SK-N-MC (cell line): ENCODE data around the gene PHKG2.

Experiments
- EZH2 ChIP-seq: fragments of 200-600 bp; sonication (generic); IDR thresholded peaks from one replicate; pipeline ENCODE4 v1.6.1; 2017; ENCODE audit warnings: antibody characterized with exemption
- FOXP2 ChIP-seq: optimal IDR thresholded peaks from 2 replicates; pipeline ENCODE3; 2011; ENCODE audit warnings: mild to moderate bottlenecking, moderate library complexity; ENCODE audit not compliant: insufficient read depth; ENCODE audit errors: extremely low read length, control extremely low read depth
- POLR2AphosphoS5 ChIP-seq: IDR thresholded peaks from 2 replicates; pipeline ENCODE4 v1.6.1; 2012; ENCODE audit warnings: mild to moderate bottlenecking, low read depth, low read length, borderline replicate concordance

DNA sequence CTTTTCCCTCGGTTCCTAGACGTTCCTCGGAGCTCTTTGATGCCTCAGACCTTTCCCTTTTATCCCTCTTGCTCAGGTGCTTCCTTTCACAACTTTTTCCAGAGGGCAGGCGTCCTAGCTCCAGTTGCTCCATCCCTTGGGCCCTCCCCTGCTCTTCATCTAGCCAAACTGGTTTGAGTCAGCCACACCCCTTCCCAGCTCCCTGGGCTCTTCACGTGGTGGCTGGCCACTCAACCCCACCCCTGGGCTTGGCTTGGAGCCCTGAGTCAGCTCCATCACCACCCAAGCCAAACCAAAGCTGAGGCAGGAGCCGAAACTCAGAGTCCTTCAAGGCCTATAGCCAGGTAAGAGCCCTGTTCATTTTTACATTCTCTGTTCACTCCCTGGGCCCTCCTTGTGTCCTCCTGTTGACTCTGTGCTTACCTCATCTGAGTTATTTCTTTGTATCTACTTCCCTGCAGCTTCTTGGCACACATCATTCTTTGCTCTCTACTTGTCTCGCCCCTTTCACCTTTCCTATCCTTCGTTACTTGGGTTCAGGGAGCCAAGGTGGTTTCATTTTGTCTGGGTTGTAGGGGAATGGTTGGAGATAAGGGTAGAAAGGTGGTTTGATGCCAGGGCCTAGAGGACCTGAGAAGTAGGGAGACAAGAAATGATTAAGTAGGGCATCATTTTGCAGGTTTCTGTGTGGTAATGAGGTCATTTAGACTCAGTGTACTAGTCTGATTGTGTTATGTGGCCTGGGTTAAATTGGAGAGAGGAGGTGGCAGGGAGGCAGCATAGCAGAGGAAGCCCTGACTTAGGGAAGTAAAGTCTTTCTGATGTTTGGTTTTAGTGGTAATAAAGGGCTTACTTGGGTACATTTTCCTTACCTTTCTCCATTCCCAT lies 7.6 kb upstream of the PHKG2 start:
- TF ChIP-seq POLR2AphosphoS5 (peak; percentile 27; the same call in 1 of the 2 replicates), EZH2 (no peak), FOXP2 (no peak)
